Activated CD8-positive, alpha-beta memory T cell treated with anti-CD3 and anti-CD28 coated beads for 4 hours (primary cell): ENCODE measurements around the gene KCNK6.
"Not testable (repeated sequence)": the region's sequence is repeated elsewhere in the genome, so short reads cannot be mapped to it uniquely, and the experiment has no call there.

Experiments used
- DNase-seq, 2 donors: peaks; one replicate each; pipeline ENCODE4 v3.0.0-alpha.2; 2020; ENCODE audit warnings: low read depth in 2 of 2

The KCNK6 gene

GRCh38 chr19:38323291-38323690 is 3.6 kb downstream of the KCNK6 start:
- no peak for DNase-seq

GRCh38 chr19:38324431-38324830 is 4.8 kb downstream of the KCNK6 start:
- DNase-seq: no peak

- no peak for DNase-seq
Observed at GRCh38 chr19:38326591-38326990, 6.9 kb downstream of the KCNK6 start.

- DNase-seq: no peak
Observed at GRCh38 chr19:38329651-38330050, 10.0 kb downstream of the KCNK6 start.

- DNase-seq: no peak
Observed at GRCh38 chr19:38331728-38332127, 12.1 kb downstream of the KCNK6 start.

GRCh38 chr19:38333245-38333644 is 13.6 kb downstream of the KCNK6 start:
- DNase-seq: no peak

GRCh38 chr19:38335949-38336637 is 16.4 kb downstream of the KCNK6 start:
- peak; percentile 85 to 92 for DNase-seq

- peak; percentile 88 to 92 for DNase-seq
Observed at GRCh38 chr19:38336638-38337359, 17.2 kb downstream of the KCNK6 start.

- DNase-seq: no peak
Observed at GRCh38 chr19:38337360-38337653, 17.7 kb downstream of the KCNK6 start.

GRCh38 chr19:38339011-38339410 is 19.4 kb downstream of the KCNK6 start:
- not testable (repeated sequence) for DNase-seq

GRCh38 chr19:38340927-38341326 is 21.3 kb downstream of the KCNK6 start:
- no peak for DNase-seq

- DNase-seq: no peak
Observed at GRCh38 chr19:38346837-38347236, 27.2 kb downstream of the KCNK6 start.

- DNase-seq: no peak
Observed at GRCh38 chr19:38350883-38351282, 31.2 kb downstream of the KCNK6 start.

GRCh38 chr19:38351865-38352395 is 32.3 kb downstream of the KCNK6 start:
- DNase-seq: no peak

GRCh38 chr19:38352611-38353010 is 33.0 kb downstream of the KCNK6 start:
- no peak for DNase-seq

- no peak for DNase-seq
Observed at GRCh38 chr19:38355728-38356725, 36.4 kb downstream of the KCNK6 start.

- DNase-seq: no peak
Observed at GRCh38 chr19:38358071-38358470, 38.4 kb downstream of the KCNK6 start.

- no peak for DNase-seq
Observed at GRCh38 chr19:38359242-38360021, 39.8 kb downstream of the KCNK6 start.

GRCh38 chr19:38360351-38360750 is 40.7 kb downstream of the KCNK6 start:
- no peak for DNase-seq

- no peak for DNase-seq
Observed at GRCh38 chr19:38360839-38361631, 41.4 kb downstream of the KCNK6 start.
